Body of pancreas (tissue), 4 donors: Measurements from ENCODE around the gene TMEM170A.

Experiments used
- POLR2A ChIP-seq, 3 donors: fragments of 450-650 bp; IDR thresholded peaks; one replicate each; pipeline ENCODE4 v1.6.1; 2016; ENCODE audit warnings: antibody characterized with exemption in 3 of 3, mild to moderate bottlenecking in 2 of 3
- TF ChIP-seq, protein P1 (sequence below), 7 experiments: fragments of 450-650 bp in 4 of 7; fragments of 200-600 bp in 3 of 7; sonication (generic) in 3 of 7; IDR thresholded peaks; one replicate each; pipeline ENCODE4 v1.5.1; 2016 to 2019; ENCODE audit warnings: antibody characterized with exemption in 7 of 7

DNA sequence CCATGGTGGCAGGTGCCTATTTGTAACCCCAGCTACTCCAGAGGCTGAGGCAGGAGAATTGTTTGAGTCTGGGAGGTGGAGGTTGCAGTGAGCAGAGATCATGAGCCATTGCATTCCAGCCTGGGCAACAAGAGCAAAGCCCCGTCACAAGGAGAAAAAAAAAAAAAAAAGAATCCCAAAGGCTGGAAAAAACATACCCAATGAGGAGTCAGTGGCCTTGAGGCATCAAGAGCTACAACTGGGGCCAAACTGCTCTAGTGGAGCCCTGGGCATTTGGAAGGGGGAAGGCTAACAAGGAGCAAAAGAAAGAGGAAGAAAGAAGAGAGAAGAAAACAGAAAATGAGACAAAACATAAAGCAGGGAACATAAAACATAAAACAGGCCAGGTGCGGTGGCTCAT is 23.8 kb upstream of the TMEM170A start:
- TF ChIP-seq POLR2A (IDR thresholded peaks at IDR 0.05), result no peak
- TF ChIP-seq, protein P1, sequence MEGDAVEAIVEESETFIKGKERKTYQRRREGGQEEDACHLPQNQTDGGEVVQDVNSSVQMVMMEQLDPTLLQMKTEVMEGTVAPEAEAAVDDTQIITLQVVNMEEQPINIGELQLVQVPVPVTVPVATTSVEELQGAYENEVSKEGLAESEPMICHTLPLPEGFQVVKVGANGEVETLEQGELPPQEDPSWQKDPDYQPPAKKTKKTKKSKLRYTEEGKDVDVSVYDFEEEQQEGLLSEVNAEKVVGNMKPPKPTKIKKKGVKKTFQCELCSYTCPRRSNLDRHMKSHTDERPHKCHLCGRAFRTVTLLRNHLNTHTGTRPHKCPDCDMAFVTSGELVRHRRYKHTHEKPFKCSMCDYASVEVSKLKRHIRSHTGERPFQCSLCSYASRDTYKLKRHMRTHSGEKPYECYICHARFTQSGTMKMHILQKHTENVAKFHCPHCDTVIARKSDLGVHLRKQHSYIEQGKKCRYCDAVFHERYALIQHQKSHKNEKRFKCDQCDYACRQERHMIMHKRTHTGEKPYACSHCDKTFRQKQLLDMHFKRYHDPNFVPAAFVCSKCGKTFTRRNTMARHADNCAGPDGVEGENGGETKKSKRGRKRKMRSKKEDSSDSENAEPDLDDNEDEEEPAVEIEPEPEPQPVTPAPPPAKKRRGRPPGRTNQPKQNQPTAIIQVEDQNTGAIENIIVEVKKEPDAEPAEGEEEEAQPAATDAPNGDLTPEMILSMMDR (IDR thresholded peaks at IDR 0.05), result no peak
